ENCODE data around the gene HTRA1.

The HTRA1 gene

DNA sequence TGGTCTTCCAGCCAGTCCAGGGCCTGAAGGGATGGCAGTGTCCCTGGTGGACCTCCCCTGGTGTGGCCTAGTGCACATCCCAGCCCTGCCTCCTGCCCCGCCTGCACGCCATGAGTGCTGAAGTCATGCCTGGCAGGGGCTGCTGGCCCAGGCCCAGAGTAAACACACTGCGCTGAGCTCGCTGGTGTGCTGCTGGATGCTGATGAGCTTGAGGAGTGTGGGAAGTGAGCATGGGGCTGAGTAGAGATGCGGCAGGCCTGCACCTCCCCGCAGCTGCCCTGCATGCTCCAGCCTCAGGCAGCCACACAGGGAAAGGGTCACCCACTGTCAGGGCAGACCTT lies 43.2 kb downstream of the HTRA1 start:
- H3K27ac ChIP-seq = peak overlapping the region; percentile 83
- peak; percentile 67 for DNase-seq (ENCODE audit: low spot score)
- POLR2A ChIA-PET (ENCODE audit: low non-redundant PET) = interaction anchor here (0.6 kb wide), 1 partner anchor 130 kb away, joined by 3 read pairs; the partner anchor contains the start of gene PLEKHA1
- CTCF ChIA-PET = interaction anchor here (0.6 kb wide), 1 partner anchor 13 kb away, joined by 3 read pairs; no protein-coding TSS in a partner anchor
- TF ChIP-seq, protein P1, sequence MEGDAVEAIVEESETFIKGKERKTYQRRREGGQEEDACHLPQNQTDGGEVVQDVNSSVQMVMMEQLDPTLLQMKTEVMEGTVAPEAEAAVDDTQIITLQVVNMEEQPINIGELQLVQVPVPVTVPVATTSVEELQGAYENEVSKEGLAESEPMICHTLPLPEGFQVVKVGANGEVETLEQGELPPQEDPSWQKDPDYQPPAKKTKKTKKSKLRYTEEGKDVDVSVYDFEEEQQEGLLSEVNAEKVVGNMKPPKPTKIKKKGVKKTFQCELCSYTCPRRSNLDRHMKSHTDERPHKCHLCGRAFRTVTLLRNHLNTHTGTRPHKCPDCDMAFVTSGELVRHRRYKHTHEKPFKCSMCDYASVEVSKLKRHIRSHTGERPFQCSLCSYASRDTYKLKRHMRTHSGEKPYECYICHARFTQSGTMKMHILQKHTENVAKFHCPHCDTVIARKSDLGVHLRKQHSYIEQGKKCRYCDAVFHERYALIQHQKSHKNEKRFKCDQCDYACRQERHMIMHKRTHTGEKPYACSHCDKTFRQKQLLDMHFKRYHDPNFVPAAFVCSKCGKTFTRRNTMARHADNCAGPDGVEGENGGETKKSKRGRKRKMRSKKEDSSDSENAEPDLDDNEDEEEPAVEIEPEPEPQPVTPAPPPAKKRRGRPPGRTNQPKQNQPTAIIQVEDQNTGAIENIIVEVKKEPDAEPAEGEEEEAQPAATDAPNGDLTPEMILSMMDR (conservative IDR thresholded peaks at IDR 0.05; ENCODE audit: low read depth) = no peak

DNA sequence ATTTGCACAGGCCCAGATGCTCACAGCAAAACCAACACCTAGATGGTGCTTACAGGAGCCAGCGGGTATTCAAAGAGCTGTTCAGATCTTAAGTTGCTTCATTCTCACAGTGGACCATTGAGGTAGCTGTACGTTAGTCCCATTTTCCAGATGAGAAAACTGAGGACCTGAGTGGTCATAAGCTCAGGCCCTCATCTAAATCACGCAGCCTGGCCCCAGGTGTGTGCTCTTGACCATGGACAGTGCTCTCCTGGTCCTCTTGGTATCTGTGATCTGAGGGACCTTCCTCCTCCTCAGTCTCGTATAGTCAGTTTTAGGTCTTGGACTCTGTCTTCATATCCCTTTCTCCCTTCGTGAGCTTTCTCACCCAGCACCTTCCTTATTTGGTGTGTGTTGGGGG lies 43.7 kb downstream of the HTRA1 start:
- H3K27ac ChIP-seq = peak overlapping the region; percentile 83
- POLR2A ChIA-PET (ENCODE audit: low non-redundant PET) = no interaction called here
- CTCF ChIA-PET = interaction anchor here (0.6 kb wide), 1 partner anchor 12 kb away, joined by 3 read pairs; no protein-coding TSS in a partner anchor
- TF ChIP-seq, protein P1 (conservative IDR thresholded peaks at IDR 0.05; ENCODE audit: low read depth) = no peak
- no peak for DNase-seq (ENCODE audit: low spot score)

DNA sequence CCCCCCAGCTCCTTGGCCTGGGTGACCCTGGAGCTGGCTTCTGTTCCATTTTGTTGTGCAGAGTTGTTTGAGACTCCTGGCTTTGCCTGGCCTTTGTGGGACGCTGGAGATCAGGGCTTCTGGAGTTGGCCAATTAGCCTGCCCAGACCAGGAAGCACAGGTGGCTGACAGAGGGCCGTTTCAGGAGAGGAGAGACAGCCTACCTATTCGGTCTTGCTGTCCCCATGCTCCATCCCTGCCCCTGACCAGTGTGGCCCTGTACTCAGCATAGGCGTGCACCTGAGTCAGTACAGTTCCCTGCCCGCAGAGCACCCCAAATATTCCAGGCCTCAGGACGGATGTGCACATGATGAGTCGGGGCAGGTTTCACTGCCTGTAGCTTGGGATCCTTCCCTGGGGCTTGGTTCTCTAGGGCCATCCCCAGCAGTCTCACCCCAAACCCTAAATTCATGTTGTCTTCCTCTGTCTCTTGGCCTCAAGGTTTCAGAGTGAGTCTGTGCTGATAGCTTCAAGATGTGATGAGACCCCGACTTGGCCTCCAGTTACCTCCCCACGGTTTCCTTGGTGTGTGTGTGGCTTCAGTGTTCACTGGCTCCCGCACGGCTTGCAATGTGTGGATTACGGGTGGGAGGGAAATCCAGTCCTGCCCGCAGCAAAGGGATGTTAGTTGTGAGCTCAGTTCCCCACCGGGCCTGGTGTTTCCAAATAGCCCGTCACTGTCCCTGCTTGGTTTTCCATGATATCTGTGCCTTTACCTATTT lies 44.7 kb downstream of the HTRA1 start:
- DNase-seq (ENCODE audit: low spot score) = no peak
- CTCF ChIA-PET = interaction anchor here (0.5 kb wide), 1 partner anchor 11 kb away, joined by 3 read pairs; no protein-coding TSS in a partner anchor
- POLR2A ChIA-PET (ENCODE audit: low non-redundant PET) = no interaction called here
- TF ChIP-seq, protein P1 (conservative IDR thresholded peaks at IDR 0.05; ENCODE audit: low read depth) = no peak
- H3K27ac ChIP-seq = peak overlapping the region; percentile 83

DNA sequence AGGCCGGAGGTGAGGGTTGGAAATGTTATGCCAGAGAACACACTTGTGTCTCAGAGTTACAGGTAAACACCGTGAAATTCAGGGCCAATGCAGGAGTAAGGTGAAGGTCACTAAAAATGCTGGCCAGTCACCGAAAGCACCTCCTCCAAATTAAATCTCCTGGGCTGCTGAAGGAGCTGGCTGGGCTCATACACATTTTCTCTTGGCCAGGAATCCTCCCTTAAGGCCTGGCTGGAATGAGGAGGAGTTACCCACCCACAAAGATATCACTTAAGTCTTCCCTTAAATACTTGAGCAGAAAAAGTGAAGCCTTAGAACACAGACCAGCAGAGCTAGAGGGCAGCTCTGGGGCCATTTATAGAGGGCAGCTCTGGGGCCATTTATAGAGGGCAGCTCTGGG lies 46.3 kb downstream of the HTRA1 start:
- DNase-seq (ENCODE audit: low spot score) = no peak
- POLR2A ChIA-PET (ENCODE audit: low non-redundant PET) = no interaction called here
- TF ChIP-seq, protein P1 (conservative IDR thresholded peaks at IDR 0.05; ENCODE audit: low read depth) = no peak
- CTCF ChIA-PET = no interaction called here
- peak overlapping the region; percentile 94 for H3K27ac ChIP-seq

DNA sequence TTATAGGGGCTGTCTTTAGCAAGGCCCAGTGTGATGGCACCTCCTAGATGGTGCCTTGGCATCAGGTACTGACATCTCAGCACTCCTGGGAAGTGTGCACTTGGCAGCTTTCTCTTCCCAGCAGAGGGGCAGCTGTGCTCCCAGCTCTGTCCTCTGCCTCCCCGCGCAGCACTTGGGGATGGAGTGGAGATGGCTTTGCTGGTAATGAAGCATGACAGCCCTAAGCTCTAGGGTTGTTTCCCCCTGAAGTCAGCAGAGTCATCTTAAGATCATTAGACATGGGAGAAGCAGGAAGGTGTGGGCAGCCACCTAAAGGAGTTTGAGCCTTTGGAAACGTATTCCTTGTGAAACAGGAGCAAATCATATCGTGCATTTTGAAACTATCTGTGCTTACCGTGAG lies 46.7 kb downstream of the HTRA1 start:
- peak overlapping the region; percentile 94 for H3K27ac ChIP-seq
- ChIA-PET POLR2A (ENCODE audit: low non-redundant PET) (no interaction called here), CTCF (no interaction called here)
- TF ChIP-seq, protein P1 (conservative IDR thresholded peaks at IDR 0.05; ENCODE audit: low read depth) = no peak
- DNase-seq (ENCODE audit: low spot score) = no peak

DNA sequence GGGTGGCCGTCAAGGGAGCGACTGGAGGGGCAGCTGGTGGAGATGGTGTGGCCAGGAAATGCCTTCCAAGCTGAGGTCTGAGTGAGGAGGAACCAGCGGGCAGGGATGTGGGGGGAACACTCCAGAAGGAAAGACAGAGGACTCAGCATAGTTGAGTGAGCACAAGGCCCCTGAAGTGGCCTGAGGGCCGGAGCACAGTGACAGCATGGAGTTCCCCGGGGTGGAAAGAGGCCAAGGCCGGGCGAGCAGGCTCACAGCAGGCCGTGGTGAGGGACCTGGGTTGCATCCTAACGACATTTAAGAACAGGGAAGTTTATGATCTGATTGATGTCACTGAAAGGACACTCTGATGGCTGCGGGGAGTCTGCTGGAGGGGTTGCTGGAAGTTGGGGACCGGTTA lies 48.0 kb downstream of the HTRA1 start:
- ChIA-PET POLR2A (ENCODE audit: low non-redundant PET) (no interaction called here), CTCF (interaction anchor here (0.6 to 0.7 kb wide), 2 partner anchors 14 to 15 kb away, joined by 3 to 4 read pairs; no protein-coding TSS in a partner anchor)
- peak overlapping the region; percentile 94 for H3K27ac ChIP-seq
- no peak for DNase-seq (ENCODE audit: low spot score)
- TF ChIP-seq, protein P1 (conservative IDR thresholded peaks at IDR 0.05; ENCODE audit: low read depth) = no peak

Data from RWPE1 (cell line).